Measurements from ENCODE around the gene CHDH.

Gene CHDH

DNA sequence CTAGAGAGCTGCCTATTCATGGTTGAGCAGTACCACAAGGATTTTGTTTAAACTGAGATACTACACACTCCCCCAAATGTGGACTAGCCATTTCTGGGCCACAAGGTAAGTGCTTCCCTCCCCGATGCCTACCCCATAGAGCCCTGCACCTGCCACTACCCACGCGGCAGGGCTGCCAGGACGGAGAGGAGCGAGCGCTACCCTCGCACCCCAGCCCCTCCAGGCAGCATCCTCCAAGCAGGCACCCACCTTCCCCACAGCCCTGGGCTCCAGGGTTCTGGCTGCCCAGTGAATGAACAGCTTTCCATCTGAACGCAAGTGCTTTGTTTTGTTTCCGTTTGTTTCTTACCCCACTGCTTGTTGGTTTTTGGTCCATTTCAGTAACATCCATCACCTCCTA, 59.2 kb downstream of the CHDH start:
- DNase-seq = no peak

DNA sequence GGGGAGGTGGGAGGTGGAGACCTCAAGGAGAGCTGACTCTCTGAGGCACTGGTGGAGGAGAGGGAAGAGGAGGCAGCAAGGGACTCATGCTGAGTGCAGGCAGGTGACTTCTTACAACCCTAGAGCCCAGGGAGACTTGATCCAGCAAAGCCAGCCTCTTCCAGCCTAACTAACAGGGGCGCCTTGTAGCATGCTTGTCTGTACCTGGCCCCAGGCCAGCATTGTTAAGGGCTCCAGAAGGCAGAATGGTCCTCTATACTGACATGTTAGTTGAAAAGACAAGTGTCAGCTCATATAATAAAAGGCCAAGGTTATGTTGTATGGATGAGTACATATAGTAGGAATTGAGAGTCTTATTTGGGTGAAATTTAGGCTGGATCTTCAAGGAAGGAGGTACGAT, 65.4 kb downstream of the CHDH start:
- DNase-seq = no peak

DNA sequence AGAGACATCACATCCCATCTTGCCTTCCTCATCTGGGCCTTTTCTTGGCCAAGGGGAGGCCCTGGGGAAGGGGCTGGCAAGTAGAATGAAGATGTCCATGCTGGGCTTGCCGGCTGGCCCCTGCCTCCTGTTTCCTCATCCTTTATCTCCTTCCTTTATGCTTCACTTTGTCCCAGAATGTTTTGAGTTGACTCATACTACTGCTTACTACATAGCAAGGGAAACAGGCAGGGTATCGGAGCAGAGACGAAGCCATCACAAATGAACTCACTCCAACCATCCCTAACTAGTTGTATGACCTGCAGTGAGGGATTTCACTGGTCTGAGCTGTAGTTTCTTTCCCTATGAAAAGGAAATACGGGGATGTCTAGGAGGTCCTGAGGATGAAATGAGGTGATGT, 66.0 kb downstream of the CHDH start:
- DNase-seq = no peak

- no peak for DNase-seq
Observed at GRCh38 chr3:53778153-53778552, 68.1 kb downstream of the CHDH start.

GRCh38 chr3:53777468-53777867, 68.8 kb downstream of the CHDH start:
- DNase-seq = peak; percentile 29

DNA sequence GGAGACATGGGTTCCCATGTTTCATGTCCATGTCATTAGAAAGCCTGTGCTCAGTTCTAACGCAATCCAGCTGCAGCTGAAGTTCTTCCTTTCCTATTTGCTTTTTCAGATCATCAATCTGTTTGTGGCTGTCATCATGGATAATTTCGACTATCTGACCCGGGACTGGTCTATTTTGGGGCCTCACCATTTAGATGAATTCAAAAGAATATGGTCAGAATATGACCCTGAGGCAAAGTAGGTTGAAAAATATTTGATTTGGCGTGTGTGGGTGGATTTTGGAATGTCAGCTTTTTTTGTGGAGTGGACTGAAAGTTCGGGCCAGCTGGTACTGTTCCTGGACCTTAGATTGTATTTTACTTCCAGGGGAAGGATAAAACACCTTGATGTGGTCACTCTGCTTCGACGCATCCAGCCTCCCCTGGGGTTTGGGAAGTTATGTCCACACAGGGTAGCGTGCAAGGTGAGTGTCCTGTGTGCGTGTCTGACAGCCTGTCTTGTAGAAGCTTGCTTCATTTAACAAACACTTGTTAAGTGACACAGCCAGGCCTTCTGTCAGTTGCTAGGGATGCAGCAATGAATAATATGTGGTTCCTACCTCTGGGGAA, 69.6 kb downstream of the CHDH start:
- DNase-seq = no peak

DNA sequence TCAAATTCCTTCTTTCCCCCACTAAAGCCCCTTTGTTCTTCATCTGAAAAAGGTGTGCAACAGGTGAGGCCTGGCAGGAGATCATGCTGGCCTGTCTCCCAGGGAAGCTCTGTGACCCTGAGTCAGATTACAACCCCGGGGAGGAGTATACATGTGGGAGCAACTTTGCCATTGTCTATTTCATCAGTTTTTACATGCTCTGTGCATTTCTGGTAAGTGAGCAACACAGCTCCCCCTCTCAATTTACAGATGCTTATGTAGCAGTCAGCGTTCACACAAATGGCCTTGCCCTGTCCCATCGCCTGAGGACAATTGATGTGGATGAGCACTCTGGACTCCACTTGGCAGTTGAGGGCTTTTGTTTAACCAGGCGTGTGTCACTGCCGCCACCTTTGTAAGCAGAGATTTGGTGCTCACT, 70.4 kb downstream of the CHDH start:
- DNase-seq = no peak

- DNase-seq = no peak
Observed at GRCh38 chr3:53775018-53775417, 71.2 kb downstream of the CHDH start.

DNA sequence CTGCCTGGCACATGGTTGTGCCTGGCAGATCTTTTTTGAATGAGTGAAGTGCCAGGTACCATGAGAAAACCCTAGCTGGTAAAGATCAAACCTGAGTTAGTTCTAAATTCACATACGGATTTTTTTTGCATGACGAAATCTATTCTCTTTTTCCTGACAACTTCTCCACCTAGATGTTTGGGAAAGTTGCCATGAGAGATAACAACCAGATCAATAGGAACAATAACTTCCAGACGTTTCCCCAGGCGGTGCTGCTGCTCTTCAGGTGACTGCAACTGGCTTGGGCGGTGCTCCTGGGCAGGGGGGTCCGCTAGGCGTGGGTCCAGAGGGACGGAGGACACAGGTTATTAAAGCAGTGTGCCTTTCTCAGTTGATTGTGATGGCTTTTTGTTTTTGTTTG, 71.8 kb downstream of the CHDH start:
- no peak for DNase-seq

- DNase-seq = peak; percentile 35
Observed at GRCh38 chr3:53773611-53774368, 72.4 kb downstream of the CHDH start.

GRCh38 chr3:53773021-53773436, 73.2 kb downstream of the CHDH start:
- no peak for DNase-seq

DNA sequence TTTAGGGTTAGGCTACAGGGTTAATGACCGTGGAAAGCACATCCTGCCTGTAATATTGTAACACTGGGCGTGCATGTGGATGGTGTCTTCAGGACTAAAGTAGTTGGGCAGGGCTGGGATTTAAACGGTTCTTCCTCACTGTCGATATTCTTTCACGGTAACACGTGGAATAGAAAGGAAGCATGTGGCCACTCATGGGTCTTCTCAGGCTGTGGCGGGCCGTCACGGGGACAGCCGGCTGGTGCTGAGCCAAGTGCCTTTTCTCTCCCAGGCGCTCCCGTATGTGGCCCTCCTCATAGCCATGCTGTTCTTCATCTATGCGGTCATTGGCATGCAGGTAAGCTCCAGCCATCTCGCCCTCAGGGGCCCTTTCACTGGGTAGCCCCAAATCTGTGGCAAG, 73.7 kb downstream of the CHDH start:
- no peak for DNase-seq

DNA sequence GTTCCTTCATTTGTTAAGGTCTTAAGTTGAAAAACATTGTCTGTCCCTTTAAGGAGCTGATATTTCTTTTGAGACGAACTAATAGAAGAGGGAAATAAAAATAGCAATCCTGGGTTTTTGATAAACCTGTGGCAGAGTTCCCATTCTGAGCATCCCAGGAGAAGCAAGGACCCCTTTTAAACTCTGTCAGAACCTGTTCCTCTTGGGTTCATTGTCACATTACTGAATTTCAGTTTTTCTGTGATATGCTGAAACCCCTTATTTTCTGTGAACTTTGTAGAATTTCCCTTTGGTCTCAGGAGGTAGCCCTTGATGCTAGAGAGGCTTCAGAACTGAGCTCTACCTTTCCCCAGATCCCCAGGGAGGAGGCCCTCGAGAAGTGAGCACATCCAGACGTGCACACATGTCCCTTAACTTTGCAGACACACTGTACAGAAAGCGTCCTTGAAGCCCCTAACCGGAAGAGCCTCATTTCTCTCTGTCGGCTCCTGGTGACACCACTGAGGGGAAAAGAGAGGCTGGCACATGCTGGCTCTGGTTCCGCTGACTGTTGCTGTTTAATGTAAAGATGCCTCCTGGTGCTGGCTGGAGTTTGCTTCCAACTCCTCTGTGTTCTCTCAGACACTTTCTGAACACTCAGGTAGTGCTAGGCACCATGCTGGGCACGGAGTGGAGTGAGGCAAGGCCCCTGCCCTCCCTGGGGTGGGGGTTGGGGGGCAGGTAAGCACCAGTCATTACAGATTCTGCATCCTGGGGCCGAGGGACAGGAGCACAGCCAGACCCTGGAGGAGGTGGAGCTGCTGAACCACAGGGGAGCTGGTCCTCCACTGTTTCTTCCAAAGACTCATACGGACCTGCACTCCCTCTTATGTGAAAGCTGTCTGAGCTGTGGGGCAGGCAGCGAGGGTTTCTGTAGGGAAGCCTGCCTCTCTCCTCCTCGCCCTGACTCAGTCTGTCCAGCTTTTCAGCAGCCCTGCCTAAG, 77.5 kb downstream of the CHDH start:
- no peak for DNase-seq

GRCh38 chr3:53766706-53767105, 79.5 kb downstream of the CHDH start:
- no peak for DNase-seq

- no peak for DNase-seq
Observed at GRCh38 chr3:53765753-53766152, 80.5 kb downstream of the CHDH start.

- DNase-seq = no peak
Observed at GRCh38 chr3:53764026-53764775, 82.0 kb downstream of the CHDH start.

- DNase-seq = no peak
Observed at GRCh38 chr3:53763353-53763752, 82.9 kb downstream of the CHDH start.

Measured in hematopoietic multipotent progenitor cell treated with erythropoietin and hydrocortisone succinate and interleukin-3 and kit ligand, for 4 days (in vitro differentiated cells).